Ishikawa (cell line): ENCODE results near the gene TM7SF2.

ENCODE experiments used
- CEBPB ChIP-seq: IDR thresholded peaks from 2 replicates; pipeline ENCODE4 v1.6.1; 2012
- NFIC ChIP-seq: IDR thresholded peaks from 2 replicates; pipeline ENCODE4 v1.6.1; 2012
- RAD21 ChIP-seq: IDR thresholded peaks from 2 replicates; pipeline ENCODE4 v1.6.1; 2012; ENCODE audit warnings: low read depth
- TF ChIP-seq, protein P1 (sequence below): IDR thresholded peaks from 2 replicates; pipeline ENCODE4 v1.6.1; 2012

DNA sequence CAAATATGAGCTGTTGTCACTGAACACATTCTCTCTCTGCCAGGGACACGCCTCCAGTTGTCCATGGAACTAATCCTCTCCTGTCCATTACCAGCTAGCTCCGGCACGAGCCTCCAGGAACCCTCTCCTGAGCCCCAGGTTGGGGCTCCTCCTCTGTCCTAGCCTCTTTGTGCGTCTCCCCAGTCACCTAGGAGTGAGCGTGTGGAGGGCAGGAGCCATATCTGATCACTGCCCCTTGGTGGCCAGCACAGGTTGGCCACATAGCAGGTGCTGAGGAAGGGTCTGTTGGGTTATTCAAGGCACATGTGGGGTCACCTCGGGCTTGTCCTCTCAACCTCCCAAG, 20.2 kb downstream of the TM7SF2 start:
- TF ChIP-seq RAD21 = no peak
- no peak for TF ChIP-seq CEBPB
- TF ChIP-seq, protein P1, sequence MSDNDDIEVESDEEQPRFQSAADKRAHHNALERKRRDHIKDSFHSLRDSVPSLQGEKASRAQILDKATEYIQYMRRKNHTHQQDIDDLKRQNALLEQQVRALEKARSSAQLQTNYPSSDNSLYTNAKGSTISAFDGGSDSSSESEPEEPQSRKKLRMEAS = no peak
- no peak for TF ChIP-seq NFIC
